ENCODE measurements around the gene ZNF177.
"Not testable (repeated sequence)": the region's sequence is repeated elsewhere in the genome, so short reads cannot be mapped to it uniquely, and the experiment has no call there.

ZNF177 gene

DNA sequence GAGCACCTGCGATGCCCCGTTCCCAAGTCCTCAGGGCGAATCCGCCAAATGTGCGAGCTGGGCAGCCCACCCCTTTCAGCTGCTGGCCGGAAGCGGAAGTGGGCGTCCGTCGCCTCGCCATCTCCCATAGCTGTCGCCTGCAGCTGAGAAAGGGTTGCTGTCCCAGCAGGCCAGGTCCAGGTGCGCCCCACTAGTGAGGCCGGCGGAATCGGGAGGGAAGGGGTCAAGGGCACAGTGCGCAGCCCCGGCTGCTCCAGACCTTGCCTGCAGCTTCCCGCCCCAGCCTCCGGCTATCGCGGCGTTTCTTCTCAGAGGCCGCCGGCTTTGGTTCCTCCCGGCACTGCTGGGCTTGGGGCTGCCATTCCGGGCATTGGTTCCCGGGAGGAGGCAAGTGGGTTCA lies at the start of gene ZNF177:
Gene ZNF177, plus strand, starts transcription at position 109 of the 400 bp plus-strand sequence. CDS start 15,299 bp downstream, outside the sequence.
- Mint-ChIP-seq H3K27ac (no peak within 1 kb of the TSS), H3K4me1 (no peaks in the 10 kb centered on the region), H3K4me3 (no peak within 1 kb of the TSS), H3K27me3 (no peaks in the 10 kb centered on the region), H3K9me3 (peaks cover 24% of the 10 kb centered on the region), H3K36me3 (peaks cover 43% of the 10 kb centered on the region)
- no peak for ATAC-seq

DNA sequence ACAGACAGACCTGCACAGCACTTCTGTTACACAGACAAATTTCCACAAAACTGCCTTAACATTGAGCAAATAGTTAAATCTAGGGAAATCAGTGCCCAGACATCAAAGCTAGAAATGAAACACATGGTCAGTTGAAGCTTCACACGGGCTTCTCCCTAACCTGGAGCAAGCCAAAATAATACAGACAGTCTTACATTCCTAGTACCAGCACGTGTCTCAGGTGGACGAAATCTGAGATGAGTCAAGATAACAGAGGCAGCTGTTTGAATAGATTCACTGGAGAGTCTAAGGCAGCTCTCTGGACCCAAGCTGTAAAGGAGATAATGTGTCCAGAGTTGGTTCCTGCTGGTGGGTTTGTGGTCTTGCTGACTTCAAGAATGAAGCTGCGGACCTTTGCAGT lies 49.1 kb upstream of the ZNF177 start:
- no peak for ATAC-seq
- Mint-ChIP-seq H3K27me3 (no peaks in the 10 kb centered on the region), H3K4me1 (peaks cover 1% of the 10 kb centered on the region), H3K4me3 (no peak overlapping the region), H3K27ac (no peak overlapping the region), H3K36me3 (peaks cover 13% of the 10 kb centered on the region), H3K9me3 (peaks cover 22% of the 10 kb centered on the region)

DNA sequence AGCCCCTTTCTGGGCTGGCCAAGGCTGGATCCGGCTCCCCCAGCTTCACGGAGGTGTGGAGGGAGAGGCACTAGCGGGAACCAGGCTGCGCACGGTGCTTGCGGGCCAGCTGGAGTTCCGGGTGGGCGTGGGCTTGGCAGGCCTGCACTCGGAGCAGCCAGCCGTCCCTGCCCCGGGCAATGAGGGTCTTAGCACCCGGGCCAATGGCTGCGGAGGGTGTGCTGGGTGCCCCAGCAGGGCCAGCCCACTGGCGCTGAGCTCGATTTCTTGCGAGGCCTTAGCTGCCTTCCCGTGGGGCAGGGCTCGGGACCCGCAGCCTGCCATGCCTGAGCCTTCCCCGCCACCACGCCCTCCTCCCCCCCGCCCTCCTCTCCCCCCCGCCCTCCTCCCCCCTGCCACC lies 41.5 kb upstream of the ZNF177 start:
- no peak for ATAC-seq
- peaks cover 19% of the 10 kb centered on the region for H3K4me1 Mint-ChIP-seq
- H3K36me3 Mint-ChIP-seq, result peaks cover 15% of the 10 kb centered on the region
- no peaks in the 10 kb centered on the region for H3K27me3 Mint-ChIP-seq
- no peak overlapping the region for H3K27ac Mint-ChIP-seq
- H3K4me3 Mint-ChIP-seq, result no peak overlapping the region
- H3K9me3 Mint-ChIP-seq, result peaks cover 10% of the 10 kb centered on the region

DNA sequence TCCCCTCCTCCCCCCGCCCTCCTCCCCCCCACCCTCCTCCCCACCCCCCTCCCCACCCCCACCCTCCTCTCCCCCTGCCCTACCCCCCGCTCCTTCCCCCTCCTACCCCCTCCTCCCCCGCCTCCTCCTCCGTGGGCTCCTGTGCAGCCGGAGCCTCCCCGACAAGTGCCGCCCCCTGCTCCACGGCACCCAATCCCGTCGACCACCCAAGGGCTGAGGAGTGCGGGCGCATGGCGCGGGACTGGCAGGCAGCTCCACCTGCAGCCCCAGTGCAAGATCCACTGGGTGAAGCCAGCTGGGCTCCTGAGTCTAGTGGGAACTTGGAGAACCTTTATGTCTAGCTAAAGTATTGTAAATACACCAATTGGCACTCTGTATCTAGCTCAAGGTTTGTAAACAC lies 41.1 kb upstream of the ZNF177 start:
- peaks cover 10% of the 10 kb centered on the region for H3K9me3 Mint-ChIP-seq
- not testable (repeated sequence) for H3K27ac Mint-ChIP-seq, H3K4me3 Mint-ChIP-seq, ATAC-seq, H3K27me3 Mint-ChIP-seq
- H3K4me1 Mint-ChIP-seq, result peaks cover 19% of the 10 kb centered on the region
- peaks cover 15% of the 10 kb centered on the region for H3K36me3 Mint-ChIP-seq

DNA sequence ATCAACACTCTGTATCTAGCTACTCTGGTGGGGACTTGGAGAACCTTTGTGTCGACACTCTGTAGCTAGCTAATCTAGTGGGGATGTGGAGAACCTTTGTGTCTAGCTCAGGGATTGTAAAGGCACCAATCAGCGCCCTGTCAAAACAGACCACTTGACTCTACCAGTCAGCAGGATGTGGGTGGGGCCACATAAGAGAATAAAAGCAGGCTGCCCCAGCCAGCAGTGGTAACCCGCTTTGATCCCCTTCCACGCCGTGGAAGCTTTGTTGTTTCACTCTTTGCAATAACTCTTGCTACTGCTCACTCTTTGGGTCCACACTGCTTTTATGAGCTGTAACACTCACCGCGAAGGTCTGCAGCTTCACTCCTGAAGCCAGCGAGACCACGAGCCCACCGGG lies 40.6 kb upstream of the ZNF177 start:
- H3K9me3 Mint-ChIP-seq, result peaks cover 10% of the 10 kb centered on the region

DNA sequence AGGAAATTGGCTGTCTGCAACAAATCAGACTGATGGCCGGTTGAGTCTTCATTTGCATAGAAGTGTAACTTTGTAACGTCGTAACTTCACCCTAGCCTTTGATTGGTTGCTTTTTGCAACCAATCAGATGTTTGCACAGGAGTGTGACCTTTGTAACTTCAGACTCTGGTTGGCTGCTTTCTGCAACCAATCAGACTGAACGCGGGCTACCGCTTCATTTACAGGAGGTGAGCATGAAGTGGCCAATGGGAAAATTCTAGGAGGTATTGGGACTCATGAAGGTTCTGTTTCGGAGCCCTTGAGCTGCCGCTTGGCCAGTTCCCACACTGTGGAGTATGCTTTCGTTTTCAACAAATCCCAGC lies 39.3 kb upstream of the ZNF177 start:
- Mint-ChIP-seq H3K27ac (peak overlapping the region; percentile 91), H3K9me3 (peaks cover 13% of the 10 kb centered on the region), H3K27me3 (no peaks in the 10 kb centered on the region), H3K4me1 (peaks cover 19% of the 10 kb centered on the region), H3K4me3 (peak overlapping the region; percentile 91), H3K36me3 (peaks cover 33% of the 10 kb centered on the region)
- ATAC-seq, result peak; percentile 80

More for the DNA sequence above, 40.6 kb upstream of the ZNF177 start:
- Mint-ChIP-seq H3K4me1 (peaks cover 19% of the 10 kb centered on the region), H3K36me3 (peaks cover 19% of the 10 kb centered on the region)
- ATAC-seq, H3K4me3 Mint-ChIP-seq, H3K27me3 Mint-ChIP-seq, H3K27ac Mint-ChIP-seq: not testable (repeated sequence)

DNA sequence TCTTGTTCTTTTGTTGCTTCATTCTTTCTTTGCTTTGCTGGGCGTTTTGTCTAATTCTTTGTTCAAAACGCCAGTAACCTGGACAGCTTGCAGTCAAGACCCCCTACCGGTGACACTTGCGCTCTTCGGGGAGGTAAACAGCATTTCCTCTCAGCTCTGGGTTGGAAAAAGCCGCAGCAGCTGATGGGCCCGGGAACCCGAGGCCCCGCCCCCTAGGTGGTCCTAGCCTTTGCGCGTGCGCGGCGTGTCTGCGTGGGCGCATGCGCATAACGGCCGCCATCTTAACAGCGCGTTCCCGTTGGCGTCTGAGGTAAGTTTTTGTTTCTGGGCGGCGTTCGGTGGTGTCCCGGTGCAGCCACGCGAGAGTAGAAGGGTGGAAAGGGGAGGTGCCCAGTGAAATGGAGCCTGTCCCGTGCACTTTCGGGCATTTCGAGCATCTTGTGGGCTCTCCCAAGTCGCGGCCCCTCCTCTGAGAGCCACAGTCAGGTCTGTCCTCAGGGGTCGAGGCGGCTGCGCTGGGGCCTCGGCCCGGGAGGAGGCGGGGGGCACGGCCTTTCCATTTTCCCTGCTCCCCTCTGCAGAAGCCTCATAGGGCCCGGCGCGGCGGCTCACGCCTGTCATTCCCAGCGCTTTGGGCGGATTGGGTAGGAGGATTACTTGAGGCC lies 38.8 kb upstream of the ZNF177 start, which contains the start of gene ZNF559:
Gene ZNF559, plus strand, starts transcription at position 261 of the 665 bp plus-strand sequence. CDS start 14,371 bp downstream, outside the sequence.
- H3K9me3 Mint-ChIP-seq, result peaks cover 13% of the 10 kb centered on the region
- peaks cover 19% of the 10 kb centered on the region for H3K4me1 Mint-ChIP-seq
- H3K27me3 Mint-ChIP-seq, result no peaks in the 10 kb centered on the region
- peaks cover 36% of the 10 kb centered on the region for H3K36me3 Mint-ChIP-seq
- peak within 1 kb of the TSS; percentile 91 for H3K4me3 Mint-ChIP-seq
- H3K27ac Mint-ChIP-seq, result peak within 1 kb of the TSS; percentile 91
- ATAC-seq, result peak; percentile 99

DNA sequence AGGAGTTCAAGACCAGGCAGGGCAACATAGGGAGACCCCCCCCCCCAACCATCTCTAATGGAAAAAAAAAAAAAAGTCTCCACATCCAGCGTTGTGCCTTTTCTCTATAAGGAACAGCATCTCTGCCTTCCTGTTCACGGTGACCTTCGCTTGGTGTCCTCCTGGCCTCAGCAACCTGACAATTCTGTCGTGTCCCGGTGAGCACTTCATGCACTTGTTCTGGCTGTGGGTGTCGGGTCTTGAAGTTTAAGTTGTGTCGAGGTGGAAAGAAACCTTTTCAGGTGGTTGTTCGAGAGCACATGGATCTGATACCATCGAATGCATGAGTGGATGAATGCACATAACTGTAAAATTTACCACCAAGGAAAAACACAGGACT lies 38.2 kb upstream of the ZNF177 start:
- H3K36me3 Mint-ChIP-seq, result peaks cover 39% of the 10 kb centered on the region
- no peak for ATAC-seq

DNA sequence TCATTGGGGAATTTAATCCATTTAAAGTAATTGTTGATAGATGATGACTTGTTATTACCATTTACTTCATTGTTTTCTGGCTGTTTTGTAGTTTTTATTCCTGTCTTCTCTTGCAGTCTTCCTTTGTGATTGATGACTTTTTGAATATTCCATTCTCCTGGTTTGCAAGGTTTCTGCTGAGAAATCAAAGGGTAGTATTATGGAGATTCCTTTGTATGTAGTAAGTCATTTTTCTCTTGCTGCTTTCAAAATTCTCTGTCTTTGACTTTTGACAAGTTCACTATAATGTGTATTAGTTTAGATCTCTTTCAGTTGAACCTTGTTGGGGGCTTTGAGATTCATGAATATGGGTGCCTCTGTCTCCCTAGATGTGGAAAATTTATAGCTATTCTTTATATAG lies 32.8 kb upstream of the ZNF177 start:
- Mint-ChIP-seq H3K4me1 (peaks cover 8% of the 10 kb centered on the region), H3K9me3 (peaks cover 25% of the 10 kb centered on the region)

More for the DNA sequence above, 38.2 kb upstream of the ZNF177 start:
- Mint-ChIP-seq H3K9me3 (peaks cover 13% of the 10 kb centered on the region), H3K4me3 (peak overlapping the region; percentile 91), H3K27ac (peak overlapping the region; percentile 91), H3K27me3 (no peaks in the 10 kb centered on the region), H3K4me1 (peaks cover 19% of the 10 kb centered on the region)

DNA sequence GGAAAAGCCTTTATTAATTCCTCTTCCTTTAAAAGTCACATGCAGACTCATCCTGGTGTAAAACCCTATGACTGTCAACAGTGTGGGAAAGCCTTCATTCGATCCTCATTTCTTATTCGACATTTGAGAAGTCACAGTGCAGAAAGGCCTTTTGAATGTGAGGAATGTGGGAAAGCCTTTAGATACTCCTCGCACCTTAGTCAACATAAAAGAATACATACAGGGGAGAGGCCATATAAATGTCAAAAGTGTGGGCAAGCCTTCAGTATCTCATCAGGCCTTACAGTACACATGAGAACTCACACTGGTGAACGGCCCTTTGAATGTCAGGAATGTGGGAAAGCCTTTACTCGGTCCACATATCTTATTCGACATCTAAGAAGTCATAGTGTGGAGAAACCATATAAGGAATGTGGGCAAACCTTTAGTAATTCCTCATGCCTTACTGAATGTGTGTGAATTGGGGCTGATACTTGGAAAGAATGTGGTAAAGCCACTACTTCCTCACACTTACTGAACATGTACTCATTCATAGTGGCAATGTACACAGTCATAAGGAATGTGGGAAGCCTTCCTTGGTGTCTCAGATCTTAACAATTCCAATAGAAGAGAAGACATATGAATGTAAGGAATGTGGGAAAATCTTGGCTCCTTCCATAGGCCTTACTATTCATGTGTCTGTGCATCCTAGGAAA lies 20.1 kb upstream of the ZNF177 start:
- Mint-ChIP-seq H3K4me3 (no peak overlapping the region), H3K36me3 (peaks cover 84% of the 10 kb centered on the region), H3K4me1 (no peaks in the 10 kb centered on the region), H3K27ac (no peak overlapping the region), H3K9me3 (peaks cover 35% of the 10 kb centered on the region), H3K27me3 (no peaks in the 10 kb centered on the region)
- no peak for ATAC-seq

More for the DNA sequence above, 32.8 kb upstream of the ZNF177 start:
- no peaks in the 10 kb centered on the region for H3K27me3 Mint-ChIP-seq
- peaks cover 89% of the 10 kb centered on the region for H3K36me3 Mint-ChIP-seq
- no peak overlapping the region for H3K4me3 Mint-ChIP-seq
- H3K27ac Mint-ChIP-seq, result no peak overlapping the region
- no peak for ATAC-seq

DNA sequence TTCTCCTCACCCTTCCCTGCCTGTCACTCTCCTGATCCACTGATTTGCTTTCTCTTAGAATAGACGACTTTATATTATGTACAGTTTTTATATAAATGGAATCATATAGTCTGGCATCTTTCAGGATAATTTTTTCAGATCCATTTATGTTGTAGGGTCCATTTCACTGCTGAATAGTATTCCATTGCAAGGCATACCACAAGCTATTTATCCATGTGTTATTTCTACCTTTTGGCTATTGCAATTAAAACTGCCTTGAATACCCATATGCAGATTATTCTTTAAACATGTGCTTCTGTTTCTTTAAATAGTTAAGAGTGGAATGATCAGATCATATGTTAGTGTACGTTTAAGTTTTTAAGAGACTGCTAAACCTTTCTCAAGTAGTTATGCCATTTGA lies 17.8 kb upstream of the ZNF177 start:
- ATAC-seq, result no peak
- H3K4me1 Mint-ChIP-seq, result no peaks in the 10 kb centered on the region
- no peak overlapping the region for H3K4me3 Mint-ChIP-seq
- no peaks in the 10 kb centered on the region for H3K27me3 Mint-ChIP-seq
- peaks cover 33% of the 10 kb centered on the region for H3K9me3 Mint-ChIP-seq
- H3K27ac Mint-ChIP-seq, result no peak overlapping the region
- H3K36me3 Mint-ChIP-seq, result peaks cover 81% of the 10 kb centered on the region

DNA sequence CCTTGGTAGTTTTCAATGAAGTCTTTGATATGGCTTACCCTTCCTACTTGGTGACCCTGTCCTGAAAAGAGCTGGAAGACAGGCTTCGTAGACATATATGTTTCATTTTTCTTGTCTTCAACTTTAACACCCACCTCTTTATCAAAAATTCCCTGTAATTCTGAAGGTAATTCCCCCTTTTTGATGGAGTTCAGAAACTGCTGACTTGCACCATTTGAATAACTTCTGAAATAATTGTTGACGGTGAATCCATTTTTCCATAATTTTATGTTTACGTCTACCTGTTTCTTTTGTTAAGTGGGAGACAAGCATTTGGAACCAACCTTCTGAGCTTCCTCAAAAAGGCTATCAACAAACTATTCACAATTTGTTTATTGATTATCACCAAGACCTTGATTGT lies 14.6 kb upstream of the ZNF177 start:
- H3K9me3 Mint-ChIP-seq, result peaks cover 33% of the 10 kb centered on the region

DNA sequence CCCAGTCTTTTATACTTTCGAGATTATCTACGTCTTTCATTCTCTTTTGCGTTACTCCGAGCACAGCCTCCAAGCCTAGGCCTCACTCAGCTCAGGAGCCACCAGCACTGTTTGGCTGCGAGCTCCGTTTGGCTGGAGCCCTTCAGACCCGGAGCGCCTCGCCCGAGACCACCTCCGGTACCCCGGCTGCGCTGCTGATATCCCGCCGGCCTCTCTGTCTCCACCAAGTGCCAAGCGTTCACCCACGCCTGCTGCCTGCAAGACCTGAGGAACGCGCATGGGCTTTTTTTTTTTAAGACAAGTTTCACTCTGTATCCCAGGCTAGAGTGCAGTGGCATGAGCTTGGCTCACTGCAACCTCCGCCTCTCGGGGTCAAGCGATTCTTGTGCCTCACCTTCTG lies 14.1 kb upstream of the ZNF177 start:
- Mint-ChIP-seq H3K27ac (no peak overlapping the region), H3K36me3 (peaks cover 62% of the 10 kb centered on the region), H3K9me3 (peaks cover 30% of the 10 kb centered on the region), H3K27me3 (no peaks in the 10 kb centered on the region), H3K4me3 (no peak overlapping the region), H3K4me1 (no peaks in the 10 kb centered on the region)
- ATAC-seq, result no peak

More for the DNA sequence above, 14.6 kb upstream of the ZNF177 start:
- no peak overlapping the region for H3K27ac Mint-ChIP-seq
- H3K36me3 Mint-ChIP-seq, result peaks cover 66% of the 10 kb centered on the region
- H3K27me3 Mint-ChIP-seq, result no peaks in the 10 kb centered on the region
- no peak for ATAC-seq
- H3K4me3 Mint-ChIP-seq, result no peak overlapping the region
- H3K4me1 Mint-ChIP-seq, result no peaks in the 10 kb centered on the region

DNA sequence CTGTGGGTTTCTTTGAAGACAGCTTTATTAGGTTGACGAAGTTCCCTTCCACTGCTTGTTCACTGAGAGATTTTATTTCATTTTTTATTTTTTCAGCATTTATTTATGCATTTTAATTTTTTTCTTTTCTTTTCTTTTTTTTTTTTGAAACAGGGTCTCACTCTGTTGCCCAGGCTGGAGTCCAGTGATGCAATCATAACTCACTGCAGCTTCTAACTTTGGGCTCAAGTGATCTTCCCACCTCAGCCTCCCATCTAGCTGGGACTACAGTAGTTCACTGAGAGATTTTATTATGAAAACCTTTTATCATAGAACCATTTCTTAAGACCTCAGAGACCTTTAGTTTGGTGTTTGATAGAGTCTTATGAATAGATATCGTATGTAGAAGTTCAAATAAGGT lies 10.3 kb upstream of the ZNF177 start:
- H3K27ac Mint-ChIP-seq, result no peak overlapping the region
- peaks cover 21% of the 10 kb centered on the region for H3K9me3 Mint-ChIP-seq
- peaks cover 56% of the 10 kb centered on the region for H3K36me3 Mint-ChIP-seq
- ATAC-seq, result no peak
- no peak overlapping the region for H3K4me3 Mint-ChIP-seq
- no peaks in the 10 kb centered on the region for H3K27me3 Mint-ChIP-seq
- H3K4me1 Mint-ChIP-seq, result no peaks in the 10 kb centered on the region

DNA sequence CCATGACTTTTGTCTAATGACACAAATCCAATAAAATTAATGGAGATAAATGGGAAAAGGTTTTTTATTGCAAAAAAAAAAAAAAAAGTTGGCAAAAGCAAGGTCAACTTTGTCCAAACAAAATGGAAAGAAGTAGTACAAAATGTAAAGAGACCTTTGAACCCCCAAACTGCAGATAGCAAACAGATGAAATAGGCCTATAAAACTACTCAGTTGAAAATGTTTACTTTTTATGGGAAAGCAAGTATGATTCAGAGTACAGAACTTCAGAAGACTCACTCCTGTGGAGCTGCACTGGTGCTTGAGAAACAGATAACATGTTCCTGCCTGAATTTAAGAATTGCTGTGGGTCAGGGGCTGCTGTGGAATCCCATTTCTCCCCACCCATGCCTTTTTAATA lies 9.8 kb upstream of the ZNF177 start:
- ATAC-seq, result no peak
- no peaks in the 10 kb centered on the region for H3K4me1 Mint-ChIP-seq
- H3K36me3 Mint-ChIP-seq, result peaks cover 60% of the 10 kb centered on the region
- peaks cover 21% of the 10 kb centered on the region for H3K9me3 Mint-ChIP-seq
- no peak overlapping the region for H3K4me3 Mint-ChIP-seq
- H3K27ac Mint-ChIP-seq, result no peak overlapping the region
- no peaks in the 10 kb centered on the region for H3K27me3 Mint-ChIP-seq

DNA sequence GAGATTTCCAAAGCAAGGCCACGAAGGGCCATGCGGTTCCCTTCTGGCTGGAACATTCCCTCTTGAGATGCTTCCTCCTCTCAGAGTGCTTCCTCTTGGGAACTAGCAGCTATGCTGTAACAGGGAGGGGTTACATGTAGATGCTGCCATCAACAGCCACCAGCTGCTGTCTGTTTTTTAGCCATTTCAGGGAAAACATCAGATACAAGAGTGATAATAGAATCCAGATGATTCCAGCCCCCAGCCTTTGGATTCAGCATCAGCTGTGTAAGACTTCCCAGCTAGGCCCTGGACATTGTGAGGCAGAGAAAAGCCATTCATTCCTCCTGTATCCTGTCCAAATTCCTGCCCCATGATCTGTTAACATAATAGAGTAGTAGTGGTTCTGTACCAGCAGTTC lies 8.2 kb upstream of the ZNF177 start:
- Mint-ChIP-seq H3K27me3 (no peaks in the 10 kb centered on the region), H3K9me3 (peaks cover 14% of the 10 kb centered on the region), H3K4me1 (no peaks in the 10 kb centered on the region), H3K27ac (no peak overlapping the region), H3K36me3 (peaks cover 54% of the 10 kb centered on the region), H3K4me3 (no peak overlapping the region)
- ATAC-seq, result no peak
